HG03342 (cell line): ENCODE data around the gene ZFAND4.
"Not testable (repeated sequence)": the region's sequence is repeated elsewhere in the genome, so short reads cannot be mapped to it uniquely, and the experiment has no call there.

ENCODE experiments used
- ATAC-seq: cut with Tn5 transposase; IDR thresholded peaks from one replicate; pipeline ENCODE4 v1.9.1; 2021; ENCODE audit warnings: mild to moderate bottlenecking, moderate library complexity; ENCODE audit not compliant: unreplicated experiment

ZFAND4 gene

DNA sequence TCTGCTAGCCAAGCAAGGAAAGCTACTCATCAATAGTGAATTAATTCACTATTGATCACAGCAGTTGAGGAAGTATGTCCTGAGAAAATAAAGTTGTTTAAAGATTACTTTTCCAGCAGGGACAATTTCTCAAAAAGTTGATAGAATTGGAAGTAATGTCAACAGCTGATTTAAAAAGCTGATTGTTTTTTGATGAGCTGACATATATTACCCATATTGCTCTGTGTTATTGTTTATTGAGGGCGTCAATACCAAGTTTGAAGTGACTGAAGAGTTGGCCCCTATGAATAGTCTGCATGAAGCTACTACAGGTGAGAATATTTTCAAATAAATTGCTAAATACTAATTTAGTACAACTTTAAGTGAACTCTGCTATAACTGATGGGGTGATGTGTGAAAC lies 28.0 kb downstream of the ZFAND4 start:
- no peak for ATAC-seq

GRCh38 chr10:45640941-45641340 lies 31.6 kb downstream of the ZFAND4 start:
- no peak for ATAC-seq

- no peak for ATAC-seq
These were observed 32.5 kb downstream of the ZFAND4 start for GRCh38 chr10:45640049-45640448.

DNA sequence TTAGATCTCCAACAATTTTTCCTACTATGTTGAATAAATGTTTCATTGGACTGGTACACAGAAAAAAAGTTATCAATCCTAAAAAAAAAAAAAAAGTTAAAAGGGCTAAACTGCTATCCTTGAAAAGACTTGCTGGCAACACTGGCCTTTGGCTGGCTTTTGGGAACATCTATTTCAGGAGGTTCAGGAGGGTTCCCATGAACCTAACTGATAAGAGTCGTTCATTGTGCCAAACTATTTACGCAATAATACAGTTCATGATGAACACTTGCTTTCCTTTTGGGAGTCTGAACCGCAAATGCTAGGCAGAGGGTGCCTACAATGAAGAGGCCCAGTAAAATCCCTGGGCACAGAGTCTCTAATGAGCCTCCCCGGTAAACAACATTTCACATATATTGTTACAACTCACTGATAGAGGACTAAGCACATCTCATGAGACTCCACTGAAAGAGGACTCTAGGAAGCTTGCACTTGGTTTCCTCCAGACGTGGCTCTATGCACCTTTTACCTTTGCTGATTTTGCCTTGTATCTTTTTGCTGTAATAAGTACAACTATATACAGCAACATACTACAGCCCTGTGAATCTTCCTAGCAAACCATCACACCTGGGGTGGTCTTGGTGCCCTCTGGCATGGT lies 45.0 kb downstream of the ZFAND4 start:
- no peak for ATAC-seq

GRCh38 chr10:45625879-45626278 lies 46.7 kb downstream of the ZFAND4 start:
- no peak for ATAC-seq

- ATAC-seq: no peak
These were observed 47.8 kb downstream of the ZFAND4 start for GRCh38 chr10:45624724-45625123.

- no peak for ATAC-seq
These were observed 57.7 kb downstream of the ZFAND4 start for GRCh38 chr10:45614869-45615268.

GRCh38 chr10:45612741-45613140 lies 59.8 kb downstream of the ZFAND4 start:
- no peak for ATAC-seq

- ATAC-seq: no peak
These were observed 64.5 kb downstream of the ZFAND4 start for GRCh38 chr10:45608052-45608451.

DNA sequence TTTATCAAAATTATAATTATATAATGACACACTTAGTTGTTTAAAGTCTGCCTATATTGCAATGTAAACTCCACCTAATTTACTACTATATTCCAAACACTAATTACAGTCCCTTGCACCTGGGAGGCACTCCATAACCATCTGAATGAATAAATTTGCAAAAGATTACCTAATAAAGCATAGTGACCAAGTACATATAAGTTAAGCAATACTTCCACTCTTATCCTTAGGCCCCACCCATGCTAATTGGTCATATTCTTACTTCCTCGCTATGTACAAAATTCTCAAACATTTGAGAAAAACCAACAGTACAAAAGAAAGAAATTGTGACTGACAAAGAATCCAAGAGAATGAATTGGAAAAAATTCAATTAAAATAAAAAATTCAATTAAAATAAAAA lies 65.3 kb downstream of the ZFAND4 start:
- no peak for ATAC-seq

DNA sequence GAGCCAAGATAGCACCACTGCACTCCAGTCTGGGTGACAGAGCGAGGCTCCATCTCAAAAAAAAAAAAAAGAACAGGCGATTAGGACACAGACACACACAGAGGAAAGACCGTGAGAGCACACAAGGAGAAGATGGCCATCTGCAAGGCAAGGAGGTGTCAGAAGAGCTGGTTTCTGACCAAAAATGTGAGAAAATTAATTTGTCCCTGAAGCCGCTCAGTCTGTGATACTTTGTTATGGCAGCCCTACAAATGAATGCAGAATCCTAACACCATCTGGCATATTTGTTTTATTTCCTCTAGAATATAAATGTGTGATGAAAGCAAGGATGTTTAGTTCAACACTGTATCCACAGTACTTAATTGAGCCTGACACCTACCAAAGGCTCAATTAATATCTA lies 69.7 kb downstream of the ZFAND4 start:
- no peak for ATAC-seq

DNA sequence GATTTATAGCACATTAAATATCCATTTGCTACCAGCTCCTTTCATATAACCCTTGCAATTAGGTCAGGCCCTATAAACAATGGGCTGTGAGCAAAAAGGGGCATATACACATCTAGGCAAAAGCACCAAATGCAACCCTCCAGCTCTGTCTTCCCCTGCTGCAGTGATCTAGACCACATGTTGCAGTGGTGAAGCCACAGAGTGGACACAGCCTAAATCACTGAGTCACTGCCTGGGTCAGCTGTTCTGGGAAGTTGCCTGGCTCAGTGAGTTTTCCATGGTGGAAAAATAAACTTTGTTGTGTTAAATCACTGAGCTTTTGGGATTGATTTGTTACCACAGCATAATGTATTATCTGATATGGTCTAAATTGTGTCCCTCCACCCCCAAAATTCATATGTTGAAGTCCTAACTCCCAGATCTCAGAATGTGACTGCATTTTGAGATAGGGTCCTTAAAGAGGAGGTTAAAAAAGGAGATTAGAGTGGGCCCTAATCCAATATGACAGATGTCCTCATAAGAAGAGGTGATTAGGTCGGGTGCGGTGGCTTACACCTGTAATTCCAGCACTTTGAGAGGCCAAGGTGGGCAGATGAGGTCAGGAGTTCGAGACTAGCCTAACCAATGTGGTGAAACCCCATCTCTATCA lies 70.4 kb downstream of the ZFAND4 start:
- no peak for ATAC-seq

DNA sequence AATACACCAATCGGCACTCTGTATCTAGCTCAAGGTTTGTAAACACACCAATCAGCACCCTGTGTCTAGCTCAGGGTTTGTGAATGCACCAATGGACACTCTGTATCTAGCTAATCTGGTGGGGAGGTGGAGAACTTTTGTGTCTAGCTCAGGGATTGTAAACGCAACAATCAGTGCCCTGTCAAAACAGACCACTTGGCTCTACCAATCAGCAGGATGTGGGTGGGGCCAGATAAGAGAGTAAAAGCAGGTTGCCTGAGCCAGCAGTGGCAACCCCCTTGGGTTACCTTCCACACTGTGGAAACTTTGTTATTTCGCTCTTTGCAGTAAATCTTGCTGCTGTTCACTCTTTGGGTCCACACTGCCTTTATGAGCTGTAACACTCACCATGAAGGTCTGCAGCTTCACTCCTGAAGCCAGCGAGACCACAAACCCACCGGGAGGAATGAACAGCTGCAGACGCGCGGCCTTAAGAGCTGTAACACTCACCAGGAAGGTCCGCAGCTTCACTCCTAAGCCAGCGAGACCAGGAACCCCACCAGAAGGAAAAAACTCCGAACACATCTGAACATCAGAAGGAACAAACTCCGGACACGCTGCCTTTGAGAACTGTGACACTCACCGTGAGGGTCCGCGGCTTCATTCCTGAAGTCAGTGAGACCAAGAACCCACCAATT lies 71.2 kb downstream of the ZFAND4 start:
- not testable (repeated sequence) for ATAC-seq

- ATAC-seq: not testable (repeated sequence)
These were observed 72.0 kb downstream of the ZFAND4 start for GRCh38 chr10:45600337-45601253.

DNA sequence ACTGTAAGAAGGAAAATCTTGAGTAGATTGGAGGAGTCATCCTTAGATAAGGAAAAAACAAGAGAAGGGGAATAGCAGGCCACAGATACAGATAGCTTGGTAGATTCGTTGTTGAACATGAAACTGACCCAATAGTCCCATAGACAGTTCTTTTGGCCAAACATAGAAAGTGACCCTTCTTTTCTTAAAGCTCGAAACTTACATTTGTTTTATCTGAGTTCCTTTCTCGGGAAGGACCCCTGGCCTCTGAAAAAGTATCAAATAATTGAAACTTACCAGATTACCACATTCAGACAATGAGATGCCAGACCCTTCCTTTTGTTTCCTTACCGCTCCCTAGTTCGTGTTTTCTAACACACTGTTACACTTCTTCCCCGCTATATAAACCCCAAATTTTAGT lies 72.9 kb downstream of the ZFAND4 start:
- ATAC-seq: no peak

- ATAC-seq: no peak
These were observed 73.5 kb downstream of the ZFAND4 start for GRCh38 chr10:45599021-45599603.

GRCh38 chr10:45596526-45596925 lies 76.0 kb downstream of the ZFAND4 start:
- ATAC-seq: no peak

DNA sequence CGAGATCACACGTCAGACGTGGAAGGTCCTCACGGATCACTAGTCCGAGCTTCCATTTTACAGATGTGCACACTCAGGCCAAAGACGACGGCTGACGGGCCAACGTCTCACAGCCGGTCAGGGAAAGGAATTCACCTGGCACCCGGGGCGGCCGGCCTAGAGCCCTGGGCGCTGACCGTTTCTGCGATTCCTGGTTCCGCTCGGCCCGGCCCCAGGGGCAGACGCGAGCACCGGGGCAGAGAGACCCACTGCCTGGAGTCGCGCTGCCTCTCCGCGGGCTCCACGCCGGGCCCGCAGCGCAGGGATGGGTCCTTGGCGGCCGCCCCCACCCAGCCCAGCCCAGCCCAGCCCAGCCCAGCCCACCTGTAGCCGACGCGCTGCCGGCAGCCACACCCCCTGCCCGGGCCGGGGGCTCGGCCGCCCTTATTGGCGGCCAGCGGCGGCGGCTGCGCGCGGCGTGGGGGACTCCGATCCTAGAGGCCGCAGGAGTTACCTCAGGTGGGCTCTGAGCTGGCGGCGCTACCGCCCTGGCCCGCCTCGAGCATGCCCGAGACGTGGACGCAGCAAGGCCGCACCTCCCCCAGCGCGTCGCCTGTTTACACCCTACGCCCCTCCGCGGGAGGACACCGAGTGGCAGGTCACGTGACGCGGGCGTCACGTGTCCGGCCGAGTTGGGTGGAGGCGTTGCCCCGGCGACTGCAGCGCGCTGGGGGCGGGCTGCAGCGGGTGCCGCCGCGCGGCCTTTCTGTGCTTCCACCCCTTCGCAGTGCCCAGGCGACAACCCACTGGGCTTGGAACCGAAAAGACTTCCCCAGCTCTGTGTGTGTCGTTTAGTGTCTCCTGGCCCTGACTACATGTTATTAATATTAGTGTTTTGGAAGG lies 78.1 kb downstream of the ZFAND4 start:
- ATAC-seq: peak; percentile 94

DNA sequence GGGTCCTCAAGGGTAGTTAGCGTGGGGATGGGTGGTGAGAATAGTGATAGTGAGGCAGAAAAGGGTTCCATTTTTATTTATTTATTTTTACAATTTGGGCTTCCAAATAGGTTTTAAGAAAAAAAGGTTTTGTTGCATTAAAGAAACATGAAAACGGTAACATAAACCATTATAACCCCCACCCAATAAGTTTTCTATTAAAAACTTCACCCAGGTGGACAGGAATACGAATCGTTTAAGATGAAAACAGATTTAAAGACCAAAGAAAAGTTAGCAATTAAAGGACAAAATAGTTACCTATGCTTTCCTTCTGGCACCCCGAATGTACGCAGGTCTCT lies 78.7 kb downstream of the ZFAND4 start:
- no peak for ATAC-seq

GRCh38 chr10:45592926-45593325 lies 79.6 kb downstream of the ZFAND4 start:
- ATAC-seq: no peak
